Duodenal mucosa (tissue), 2 donors: ENCODE measurements around the gene ADCY1.

Experiments used
- H3K27ac ChIP-seq: one replicate; pipeline ENCODE4 v1.7.0; 2013; ENCODE audit warnings: low read depth, low read length
- H3K27me3 ChIP-seq, 2 donors: one replicate each; pipeline ENCODE4 v1.7.0; 2013; ENCODE audit warnings: low read length in 2 of 2, control low read depth in 1 of 2; ENCODE audit not compliant: insufficient read depth in 2 of 2, control insufficient read depth in 1 of 2
- H3K36me3 ChIP-seq, 2 donors: one replicate each; pipeline ENCODE4 v1.7.0; 2013; ENCODE audit warnings: low read length in 2 of 2, control low read depth in 1 of 2; ENCODE audit not compliant: insufficient read depth in 2 of 2, control insufficient read depth in 1 of 2
- H3K4me1 ChIP-seq, 2 donors: one replicate each; pipeline ENCODE4 v1.7.0; 2013; ENCODE audit warnings: low read length in 2 of 2, control low read depth in 1 of 2; ENCODE audit not compliant: insufficient read depth in 2 of 2, control insufficient read depth in 1 of 2
- H3K4me3 ChIP-seq, 2 donors: one replicate each; pipeline ENCODE4 v1.7.0; 2013; ENCODE audit warnings: low read length in 2 of 2, low read depth in 1 of 2
- H3K9ac ChIP-seq, 2 donors: one replicate each; pipeline ENCODE4 v1.7.0; 2013; ENCODE audit warnings: low read length in 2 of 2, low read depth in 1 of 2
- H3K9me3 ChIP-seq, 2 donors: one replicate each; pipeline ENCODE4 v1.7.0; 2013; ENCODE audit warnings: low read length in 2 of 2, control low read depth in 1 of 2; ENCODE audit not compliant: control insufficient read depth in 1 of 2

Gene ADCY1

GRCh38 chr7:45584261-45585210 is 10.4 kb downstream of the ADCY1 start:
- H3K27ac ChIP-seq = no peak overlapping the region
- no peaks in the 10 kb centered on the region for H3K27me3 ChIP-seq
- no peaks in the 10 kb centered on the region for H3K4me1 ChIP-seq
- no peaks in the 10 kb centered on the region for H3K36me3 ChIP-seq
- H3K9ac ChIP-seq = no peak overlapping the region
- H3K9me3 ChIP-seq = no peaks in the 10 kb centered on the region
- H3K4me3 ChIP-seq = no peak overlapping the region

- Histone ChIP-seq H3K9ac (no peak overlapping the region), H3K27me3 (no peaks in the 10 kb centered on the region), H3K27ac (no peak overlapping the region), H3K36me3 (no peaks in the 10 kb centered on the region), H3K9me3 (no peaks in the 10 kb centered on the region), H3K4me1 (no peaks in the 10 kb centered on the region), H3K4me3 (no peak overlapping the region)
These were observed 11.5 kb downstream of the ADCY1 start for GRCh38 chr7:45585628-45586027.

GRCh38 chr7:45586542-45587520 is 12.7 kb downstream of the ADCY1 start:
- H3K27ac ChIP-seq = no peak overlapping the region
- no peak overlapping the region for H3K9ac ChIP-seq
- no peaks in the 10 kb centered on the region for H3K9me3 ChIP-seq
- no peaks in the 10 kb centered on the region for H3K36me3 ChIP-seq
- H3K4me3 ChIP-seq = no peak overlapping the region
- H3K27me3 ChIP-seq = no peaks in the 10 kb centered on the region
- no peaks in the 10 kb centered on the region for H3K4me1 ChIP-seq

GRCh38 chr7:45588466-45588865 is 14.3 kb downstream of the ADCY1 start:
- no peak overlapping the region for H3K4me3 ChIP-seq
- H3K9me3 ChIP-seq = no peaks in the 10 kb centered on the region
- H3K27me3 ChIP-seq = no peaks in the 10 kb centered on the region
- H3K9ac ChIP-seq = no peak overlapping the region
- H3K27ac ChIP-seq = no peak overlapping the region
- no peaks in the 10 kb centered on the region for H3K4me1 ChIP-seq
- H3K36me3 ChIP-seq = no peaks in the 10 kb centered on the region

- H3K27me3 ChIP-seq = no peaks in the 10 kb centered on the region
- no peaks in the 10 kb centered on the region for H3K9me3 ChIP-seq
- H3K36me3 ChIP-seq = no peaks in the 10 kb centered on the region
- no peak overlapping the region for H3K4me3 ChIP-seq
- H3K27ac ChIP-seq = no peak overlapping the region
- no peaks in the 10 kb centered on the region for H3K4me1 ChIP-seq
- H3K9ac ChIP-seq = no peak overlapping the region
These were observed 14.9 kb downstream of the ADCY1 start for GRCh38 chr7:45589061-45589460.

GRCh38 chr7:45589915-45590678 is 15.9 kb downstream of the ADCY1 start:
- no peaks in the 10 kb centered on the region for H3K27me3 ChIP-seq
- H3K36me3 ChIP-seq = no peaks in the 10 kb centered on the region
- no peak overlapping the region for H3K27ac ChIP-seq
- no peaks in the 10 kb centered on the region for H3K9me3 ChIP-seq
- H3K4me1 ChIP-seq = no peaks in the 10 kb centered on the region
- no peak overlapping the region for H3K9ac ChIP-seq
- H3K4me3 ChIP-seq = no peak overlapping the region

- no peak overlapping the region for H3K4me3 ChIP-seq
- no peaks in the 10 kb centered on the region for H3K4me1 ChIP-seq
- no peaks in the 10 kb centered on the region for H3K36me3 ChIP-seq
- no peaks in the 10 kb centered on the region for H3K27me3 ChIP-seq
- H3K9me3 ChIP-seq = no peaks in the 10 kb centered on the region
- H3K27ac ChIP-seq = no peak overlapping the region
- no peak overlapping the region for H3K9ac ChIP-seq
These were observed 16.5 kb downstream of the ADCY1 start for GRCh38 chr7:45590679-45591057.

- H3K4me3 ChIP-seq = no peak overlapping the region
- no peaks in the 10 kb centered on the region for H3K9me3 ChIP-seq
- H3K27ac ChIP-seq = no peak overlapping the region
- H3K4me1 ChIP-seq = no peaks in the 10 kb centered on the region
- no peaks in the 10 kb centered on the region for H3K36me3 ChIP-seq
- no peaks in the 10 kb centered on the region for H3K27me3 ChIP-seq
- H3K9ac ChIP-seq = no peak overlapping the region
These were observed 17.1 kb downstream of the ADCY1 start for GRCh38 chr7:45591101-45591906.

GRCh38 chr7:45592230-45592991 is 18.2 kb downstream of the ADCY1 start:
- no peaks in the 10 kb centered on the region for H3K36me3 ChIP-seq
- no peaks in the 10 kb centered on the region for H3K9me3 ChIP-seq
- no peak overlapping the region for H3K4me3 ChIP-seq
- no peaks in the 10 kb centered on the region for H3K4me1 ChIP-seq
- no peaks in the 10 kb centered on the region for H3K27me3 ChIP-seq
- no peak overlapping the region for H3K27ac ChIP-seq
- no peak overlapping the region for H3K9ac ChIP-seq
